Bronchus fibroblast of lung (primary cell): ENCODE data around the gene TRMT10C. TPM values are rescaled to one million over a fixed set of nuclear protein-coding genes. Genes with fewer than 3 reads are reported as not detected.

Experiments
- total RNA-seq: library from RNA; depleted of rRNA; stranded (reverse); fragments of >200 nt; gene quantifications from 2 replicates; pipeline ENCODE4 v1.2.3, GENCODE V29; 2015

TRMT10C gene
- 18.3 and 25.2 TPM in 2 replicates for total RNA-seq

GRCh38 chr3:101561630-101562328 is at the start of gene TRMT10C:
TSS of gene TRMT10C (plus strand) at chr3:101561868. CDS start at chr3:101564782, 2,914 bp downstream.

GRCh38 chr3:101512646-101513418 is 48.8 kb upstream of the TRMT10C start, which contains the start of gene SENP7:
TSS of gene SENP7 (minus strand) at chr3:101513212. CDS start at chr3:101513130, 82 bp downstream.

GRCh38 chr3:101573449-101574387 is 12.1 kb downstream of the TRMT10C start, which contains the start of gene PCNP:
TSS of gene PCNP (plus strand) at chr3:101574180. CDS start at chr3:101574216, 36 bp downstream.

Other genes with a start within 250 kb of the TRMT10C start
- gene IMPG2, start 241.3 kb upstream of the TRMT10C start, total RNA-seq = under 0.01 TPM in 2 replicates
- gene SENP7, start 48.7 kb upstream of the TRMT10C start, total RNA-seq = 5.5 and 7.1 TPM in 2 replicates
- 40.7 and 46.7 TPM in 2 replicates for gene PCNP, start 12.3 kb downstream of the TRMT10C start, total RNA-seq
- 8.8 and 10.1 TPM in 2 replicates for gene ZBTB11, start 115.3 kb downstream of the TRMT10C start, total RNA-seq
- gene RPL24, start 124.8 kb downstream of the TRMT10C start, total RNA-seq = 1,487 and 1,545 TPM in 2 replicates
- gene CEP97, start 162.7 kb downstream of the TRMT10C start, total RNA-seq = 7.7 and 10.4 TPM in 2 replicates
- 18.0 and 22.3 TPM in 2 replicates for gene NXPE3, start 217.3 kb downstream of the TRMT10C start, total RNA-seq